Stimulated activated CD8-positive, alpha-beta memory T cell treated with anti-CD3 and anti-CD28 coated beads, Interleukin-15, amount 100 ng/mL, for 1 hour (primary cell): ENCODE data around the gene MSL3.
A peak's percentile ranks its signal among the peaks of the same experiment; 100 is the strongest.

ENCODE experiments used
- DNase-seq: peaks from one replicate; pipeline ENCODE4 v3.0.0-alpha.2; 2020; ENCODE audit warnings: low read depth

MSL3 gene

GRCh38 chrX:11759461-11760311, 1.6 kb downstream of the MSL3 start:
- peak; percentile 45 for DNase-seq

GRCh38 chrX:11760958-11761357, 2.9 kb downstream of the MSL3 start:
- DNase-seq: no peak

DNA sequence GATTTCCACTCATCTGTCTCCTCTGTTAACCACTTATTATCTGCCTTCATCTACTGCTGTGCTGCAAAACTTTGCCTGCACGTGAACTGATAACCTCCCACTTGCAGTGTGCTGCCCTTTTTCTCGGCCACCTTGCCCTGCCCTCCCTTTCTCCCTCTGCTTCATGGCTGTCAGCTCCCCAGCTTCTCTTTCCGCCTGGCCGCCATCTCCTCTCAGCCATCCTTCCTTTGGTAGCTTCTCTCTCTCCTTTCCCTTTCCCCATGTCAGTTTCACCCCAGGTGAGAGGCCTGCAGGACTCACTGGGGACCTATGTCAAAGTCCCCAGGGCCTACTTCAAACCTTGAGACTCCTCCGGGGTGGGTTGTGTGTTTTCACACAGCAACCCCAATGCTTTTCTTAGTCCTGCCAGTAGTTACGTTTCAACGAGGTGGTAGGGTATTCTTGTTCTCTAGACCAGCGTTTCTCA, 6.6 kb downstream of the MSL3 start:
- DNase-seq: no peak

- no peak for DNase-seq
These were observed 7.4 kb downstream of the MSL3 start for GRCh38 chrX:11765449-11765848.

GRCh38 chrX:11766487-11766886, 8.4 kb downstream of the MSL3 start:
- no peak for DNase-seq

DNA sequence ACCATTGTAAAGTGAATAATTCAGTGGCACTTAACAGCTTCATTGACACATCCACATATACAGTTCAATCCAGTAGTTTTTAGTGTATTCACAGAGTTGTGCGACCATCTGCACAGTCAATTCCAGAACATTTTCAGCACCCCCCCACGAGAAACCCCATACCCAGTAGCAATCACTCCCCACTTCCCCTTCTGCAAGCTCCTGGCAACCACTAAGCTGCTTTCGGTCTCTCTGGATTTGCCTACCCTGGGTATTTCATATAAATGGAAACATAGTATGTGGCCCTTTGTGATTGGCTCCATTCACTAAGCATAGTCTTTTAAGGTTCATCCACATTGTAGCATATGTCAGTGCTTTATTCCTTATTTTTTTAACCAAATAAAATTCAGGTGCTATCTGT, 10.0 kb downstream of the MSL3 start:
- no peak for DNase-seq

DNA sequence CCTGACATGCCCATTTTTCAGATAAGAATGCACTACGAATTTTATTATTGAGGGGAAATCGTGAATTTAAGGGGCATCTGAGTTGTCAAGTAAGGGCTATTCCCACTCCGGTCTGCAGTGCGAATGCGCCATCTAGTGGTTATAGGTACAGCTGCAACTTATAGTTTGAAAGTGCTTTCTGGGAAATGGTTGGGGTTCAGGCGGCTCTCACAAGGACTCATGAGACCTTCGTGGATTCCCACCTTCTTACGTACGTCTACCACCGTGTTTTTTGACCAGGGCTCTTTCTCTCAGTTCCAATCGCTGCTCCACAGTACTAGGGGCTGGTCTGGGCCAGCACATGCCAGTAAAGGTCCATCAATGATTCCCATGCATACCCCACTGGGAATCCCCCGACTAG, 12.3 kb downstream of the MSL3 start:
- no peak for DNase-seq

DNA sequence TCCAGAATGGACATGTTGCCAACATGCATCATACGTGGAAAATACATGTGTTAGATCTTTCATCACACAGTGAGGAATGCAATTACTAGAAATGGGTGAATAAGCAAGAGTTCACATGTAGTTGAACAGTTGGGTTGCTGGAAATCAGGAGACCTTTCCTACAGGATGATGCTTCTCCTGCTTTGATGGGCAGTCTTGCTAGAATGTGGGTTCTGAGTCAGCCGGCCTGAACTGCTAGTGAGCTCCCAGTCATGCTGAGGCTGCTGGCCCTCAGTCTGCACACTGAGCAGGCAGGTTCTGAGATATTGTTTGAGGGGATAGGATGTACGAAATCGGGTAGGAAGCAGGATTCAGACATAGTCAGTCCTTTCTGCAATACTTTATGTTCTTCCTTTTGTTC, 20.2 kb downstream of the MSL3 start:
- no peak for DNase-seq

- DNase-seq: no peak
These were observed 23.1 kb downstream of the MSL3 start for GRCh38 chrX:11781133-11781532.

DNA sequence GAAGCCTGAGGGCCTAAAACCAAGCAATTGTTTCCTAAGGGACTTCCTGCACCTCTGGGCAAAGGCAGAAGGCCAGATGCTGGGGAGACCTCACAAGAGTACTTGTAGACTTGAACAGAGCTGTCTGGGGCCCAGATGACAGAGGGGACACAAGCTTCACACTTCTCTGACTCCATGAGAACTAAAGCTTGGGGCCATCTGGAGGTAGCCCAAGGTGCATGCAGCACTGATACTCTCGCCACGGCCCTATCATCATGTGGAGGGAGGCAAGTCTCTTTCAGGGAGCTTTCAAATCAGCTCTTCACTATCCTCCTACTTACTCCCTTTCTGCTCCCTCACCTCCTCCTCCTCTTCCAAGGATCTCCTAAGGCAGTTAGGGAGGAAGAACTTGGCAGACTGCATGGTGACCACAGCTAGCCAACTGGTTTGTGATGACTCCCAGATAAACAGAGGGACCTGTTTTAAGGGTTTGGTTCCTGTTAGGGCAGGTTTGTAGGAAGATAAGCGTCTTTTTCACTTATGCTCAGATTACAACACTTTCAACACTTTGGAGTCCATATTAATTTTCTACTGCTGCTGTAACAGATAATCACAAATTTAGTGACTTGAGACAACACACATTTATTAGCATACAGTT, 23.8 kb downstream of the MSL3 start:
- no peak for DNase-seq

GRCh38 chrX:11784543-11784942, 26.5 kb downstream of the MSL3 start:
- no peak for DNase-seq

DNA sequence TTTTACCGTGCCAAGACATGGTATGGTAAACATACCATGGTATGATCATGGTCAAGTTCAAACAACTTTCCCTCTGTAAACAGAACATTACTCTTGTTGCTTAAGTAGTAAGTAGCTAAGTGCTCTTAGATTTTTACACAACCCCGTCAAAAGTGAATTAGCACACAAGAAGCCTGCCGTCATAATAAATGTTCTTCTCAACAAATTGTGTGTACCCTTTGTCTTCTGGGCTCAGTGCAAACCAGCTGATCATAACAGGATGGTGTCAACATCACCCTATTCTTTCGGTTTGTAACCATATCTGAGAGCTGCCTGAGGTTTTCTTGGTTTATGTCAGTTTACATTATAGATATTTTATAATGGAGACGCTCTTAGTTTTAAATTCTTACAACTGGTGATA, 28.8 kb downstream of the MSL3 start:
- no peak for DNase-seq

GRCh38 chrX:11787564-11787963, 29.5 kb downstream of the MSL3 start:
- peak; percentile 43 for DNase-seq

GRCh38 chrX:11789809-11790208, 31.8 kb downstream of the MSL3 start:
- DNase-seq: no peak

DNA sequence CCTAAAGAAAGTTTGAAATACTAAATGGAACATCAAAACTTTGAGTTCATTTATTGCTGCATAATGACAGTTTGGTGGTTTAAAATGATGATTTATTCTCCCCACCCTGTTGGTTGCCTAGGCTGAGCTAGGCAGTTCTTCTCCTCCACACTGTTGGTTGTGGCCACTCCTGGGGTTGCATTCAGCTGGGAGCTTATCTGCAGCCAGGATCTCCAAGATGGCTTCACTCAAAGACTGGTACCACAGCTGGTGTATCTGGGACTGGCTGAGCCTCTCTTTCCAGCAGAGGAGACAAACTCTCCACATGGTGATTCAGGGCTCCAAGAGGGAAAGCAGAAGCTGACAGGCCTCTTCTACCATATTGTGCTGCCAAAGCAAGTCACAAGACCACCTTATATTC, 33.1 kb downstream of the MSL3 start:
- DNase-seq: no peak

DNA sequence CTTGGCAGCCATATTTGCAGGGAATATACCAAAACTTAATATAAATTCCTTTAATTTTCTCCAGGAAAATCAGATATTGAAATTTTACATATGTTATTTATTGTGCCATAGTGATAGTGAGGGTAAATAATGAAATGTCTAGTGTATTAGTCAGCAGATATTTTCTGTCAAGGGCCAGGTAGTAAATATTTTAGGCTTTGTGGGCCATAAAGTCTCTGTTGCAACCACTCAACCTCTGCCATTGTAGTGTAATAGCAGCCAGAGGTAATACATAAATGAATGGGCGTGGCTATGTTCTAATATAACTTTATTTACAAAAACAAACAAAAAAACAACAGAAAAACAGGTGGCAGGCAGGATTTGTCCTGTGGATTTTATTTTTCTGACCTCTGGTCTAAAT, 33.5 kb downstream of the MSL3 start:
- DNase-seq: no peak

- DNase-seq: peak; percentile 14
These were observed 34.7 kb downstream of the MSL3 start for GRCh38 chrX:11792461-11793421.

DNA sequence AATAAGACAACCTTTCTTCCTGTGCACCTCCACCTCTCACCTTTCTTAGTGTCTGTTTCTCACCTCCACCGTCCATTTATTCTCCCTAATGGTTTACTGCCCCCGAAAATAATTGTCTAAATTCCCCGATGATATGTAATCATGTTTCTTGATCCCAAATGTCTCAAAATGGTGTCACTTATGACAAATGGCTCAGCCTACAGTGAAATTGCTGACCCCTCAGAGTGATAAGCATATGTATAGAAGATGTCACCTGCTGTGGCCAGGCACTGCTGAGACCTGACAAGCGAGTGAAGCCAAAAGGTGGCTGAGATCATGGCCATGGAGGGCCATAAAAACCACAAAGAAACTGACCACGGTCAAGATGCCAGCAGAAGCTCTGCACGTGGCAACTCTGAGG, 35.7 kb downstream of the MSL3 start:
- no peak for DNase-seq

DNA sequence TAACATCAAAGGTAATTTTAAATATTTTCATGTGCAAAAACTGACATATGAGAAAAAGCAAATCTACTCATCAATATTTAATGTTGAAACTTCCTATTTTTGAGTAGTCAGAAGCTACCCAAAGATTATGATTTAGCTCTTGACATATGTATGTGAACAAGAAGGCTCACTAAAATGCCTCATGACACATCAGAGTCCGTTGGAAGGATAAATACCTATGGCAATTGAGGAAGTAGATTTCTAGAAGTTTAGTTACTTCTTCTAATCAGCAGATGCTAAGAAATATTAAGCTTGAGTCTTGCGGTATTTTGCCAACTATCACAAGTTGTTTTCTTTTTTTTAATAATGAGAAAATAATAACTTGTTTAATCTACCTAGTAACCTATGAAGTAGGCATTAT, 55.3 kb downstream of the MSL3 start:
- DNase-seq: no peak
